ENCODE data around the gene ATP6AP2. TPM values are rescaled to one million over a fixed set of nuclear protein-coding genes. Genes with fewer than 3 reads are reported as not detected.

ATP6AP2 gene
- total and polyA plus RNA-seq, 9 of the 15 experiments (the other 6 are each of a cell fraction or from before 2014, with no cell fraction given), result 23.3 to 131 (median 41.9) TPM

GRCh38 chrX:40573763-40574162 lies 7.0 kb upstream of the ATP6AP2 start (continued):
- TF ChIP-seq REST (IDR thresholded peaks at IDR 0.05; ENCODE audit: borderline replicate concordance), result peak; percentile 32; the same call in 1 of the 2 replicates
- TF ChIP-seq REST (CRISPR knock-in tag; IDR thresholded peaks at IDR 0.05; ENCODE audit: low read depth), result no peak
- TF ChIP-seq RB1 (IDR thresholded peaks at IDR 0.05; ENCODE audit: low read depth), result 0 out of 2 replicates have a peak, but pooled peaks have one; percentile 20
